ENCODE measurements around the gene SORCS2. TPM values are rescaled to one million over a fixed set of nuclear protein-coding genes. Genes with fewer than 3 reads are reported as not detected.
A peak's percentile ranks its signal among the peaks of the same experiment; 100 is the strongest.

SORCS2 gene
- total RNA-seq, 4 donors from 2014 or later = 0.48 to 1.8 (median 0.68) TPM; not detected in 1

- intact Hi-C loops (cut with DNase I; ENCODE audit: low total_unique reads) (no loop called here), in situ Hi-C loops (cut with MboI; ENCODE audit: low pct_ligation_motif_present in 1 of 4, low pct_unique_long_range_greater_than_20kb in 1 of 4, low sequenced_read_pairs in 3 of 4) (no loop called here)
- TF ChIP-seq, protein P1, sequence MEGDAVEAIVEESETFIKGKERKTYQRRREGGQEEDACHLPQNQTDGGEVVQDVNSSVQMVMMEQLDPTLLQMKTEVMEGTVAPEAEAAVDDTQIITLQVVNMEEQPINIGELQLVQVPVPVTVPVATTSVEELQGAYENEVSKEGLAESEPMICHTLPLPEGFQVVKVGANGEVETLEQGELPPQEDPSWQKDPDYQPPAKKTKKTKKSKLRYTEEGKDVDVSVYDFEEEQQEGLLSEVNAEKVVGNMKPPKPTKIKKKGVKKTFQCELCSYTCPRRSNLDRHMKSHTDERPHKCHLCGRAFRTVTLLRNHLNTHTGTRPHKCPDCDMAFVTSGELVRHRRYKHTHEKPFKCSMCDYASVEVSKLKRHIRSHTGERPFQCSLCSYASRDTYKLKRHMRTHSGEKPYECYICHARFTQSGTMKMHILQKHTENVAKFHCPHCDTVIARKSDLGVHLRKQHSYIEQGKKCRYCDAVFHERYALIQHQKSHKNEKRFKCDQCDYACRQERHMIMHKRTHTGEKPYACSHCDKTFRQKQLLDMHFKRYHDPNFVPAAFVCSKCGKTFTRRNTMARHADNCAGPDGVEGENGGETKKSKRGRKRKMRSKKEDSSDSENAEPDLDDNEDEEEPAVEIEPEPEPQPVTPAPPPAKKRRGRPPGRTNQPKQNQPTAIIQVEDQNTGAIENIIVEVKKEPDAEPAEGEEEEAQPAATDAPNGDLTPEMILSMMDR (IDR thresholded peaks at IDR 0.05) = no peak
- TF ChIP-seq EP300 (IDR thresholded peaks at IDR 0.05; ENCODE audit: low read depth) = no peak
- no peak for TF ChIP-seq POLR2AphosphoS5 (IDR thresholded peaks at IDR 0.05)
- TF ChIP-seq POLR2A (IDR thresholded peaks at IDR 0.05) = no peak
- Histone ChIP-seq H3K27ac (peak overlapping the region in 1 of 4 donors; percentile 45), H3K9me3 (no peaks in the 10 kb centered on the region), H3K36me3 (no peaks in the 10 kb centered on the region), H3K27me3 (no peaks in the 10 kb centered on the region), H3K4me1 (peaks cover 0 to 13% (median 0%) of the 10 kb centered on the region in 4 donors), H3K4me3 (no peak overlapping the region)
- DNase-seq = no peak
- WGBS, 2 donors (ENCODE audit: low coverage in 1 of 2) = 44% methylated on average over 17 of the region's 17 CpGs; no CpG with 5 or more reads in 1 of the 2 donors
These were observed 438.4 kb downstream of the SORCS2 start for GRCh38 chr4:7630568-7631287.

- no peak overlapping the region for H3K4me3 ChIP-seq
- TF ChIP-seq POLR2AphosphoS5 (IDR thresholded peaks at IDR 0.05) (no peak), POLR2A (IDR thresholded peaks at IDR 0.05) (no peak), EP300 (IDR thresholded peaks at IDR 0.05; ENCODE audit: low read depth) (no peak)
- TF ChIP-seq, protein P1 (IDR thresholded peaks at IDR 0.05) = no peak
- H3K27me3 ChIP-seq = no peaks in the 10 kb centered on the region
- no peaks in the 10 kb centered on the region for H3K36me3 ChIP-seq
- H3K27ac ChIP-seq = peak overlapping the region in 1 of 4 donors; percentile 18
- 43% methylated on average over 9 of the region's 10 CpGs; no CpG with 5 or more reads in 1 of the 2 donors for WGBS, 2 donors (ENCODE audit: low coverage in 1 of 2)
- DNase-seq = no peak
- H3K4me1 ChIP-seq = peaks cover 0 to 13% (median 0%) of the 10 kb centered on the region in 4 donors
- in situ Hi-C loops (cut with MboI; ENCODE audit: low pct_ligation_motif_present in 1 of 4, low pct_unique_long_range_greater_than_20kb in 1 of 4, low sequenced_read_pairs in 3 of 4) = no loop called here
- H3K9me3 ChIP-seq = no peaks in the 10 kb centered on the region
- intact Hi-C loops (cut with DNase I; ENCODE audit: low total_unique reads) = no loop called here
These were observed 439.1 kb downstream of the SORCS2 start for GRCh38 chr4:7631288-7632014.

DNA sequence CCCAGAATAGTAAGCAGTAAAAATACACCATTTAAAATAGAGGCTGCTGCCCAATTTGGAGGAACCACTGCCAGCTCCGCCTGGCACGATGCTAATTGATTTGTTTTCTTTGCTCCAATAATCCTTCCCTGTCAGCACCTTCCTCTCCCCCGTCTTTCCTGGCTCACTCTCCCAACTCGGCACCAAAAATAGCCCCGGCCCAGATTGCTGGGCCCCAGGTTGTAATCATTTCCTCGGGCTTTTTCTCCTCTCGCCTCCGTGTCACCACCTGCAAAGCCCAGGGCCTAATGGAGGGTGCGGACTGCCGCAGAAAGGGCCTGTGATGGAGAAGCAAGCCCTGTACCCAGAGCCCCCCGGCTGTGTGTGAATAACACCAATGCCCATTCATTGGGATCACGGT is 440.0 kb downstream of the SORCS2 start:
- no peaks in the 10 kb centered on the region for H3K36me3 ChIP-seq
- in situ Hi-C loops (cut with MboI; ENCODE audit: low pct_ligation_motif_present in 1 of 4, low pct_unique_long_range_greater_than_20kb in 1 of 4, low sequenced_read_pairs in 3 of 4) (no loop called here), intact Hi-C loops (cut with DNase I; ENCODE audit: low total_unique reads) (no loop called here)
- H3K27me3 ChIP-seq = no peaks in the 10 kb centered on the region
- no peaks in the 10 kb centered on the region for H3K9me3 ChIP-seq
- peaks cover 0 to 13% (median 0%) of the 10 kb centered on the region in 4 donors for H3K4me1 ChIP-seq
- no peak overlapping the region for H3K27ac ChIP-seq
- WGBS, 2 donors (ENCODE audit: low coverage in 1 of 2) = 64 to 75% methylated on average over 7 to 12 of the region's 12 CpGs
- TF ChIP-seq, protein P1 (IDR thresholded peaks at IDR 0.05) = no peak
- TF ChIP-seq POLR2AphosphoS5 (IDR thresholded peaks at IDR 0.05) = no peak
- no peak for TF ChIP-seq EP300 (IDR thresholded peaks at IDR 0.05; ENCODE audit: low read depth)
- no peak for TF ChIP-seq POLR2A (IDR thresholded peaks at IDR 0.05)
- DNase-seq = no peak
- H3K4me3 ChIP-seq = no peak overlapping the region

- no peak overlapping the region for H3K27ac ChIP-seq
- no peaks in the 10 kb centered on the region for H3K9me3 ChIP-seq
- no peak for DNase-seq
- no peaks in the 10 kb centered on the region for H3K27me3 ChIP-seq
- TF ChIP-seq, protein P1 (IDR thresholded peaks at IDR 0.05) = no peak
- TF ChIP-seq POLR2A (IDR thresholded peaks at IDR 0.05) (no peak), EP300 (IDR thresholded peaks at IDR 0.05; ENCODE audit: low read depth) (no peak), POLR2AphosphoS5 (IDR thresholded peaks at IDR 0.05) (no peak)
- in situ Hi-C loops (cut with MboI; ENCODE audit: low pct_ligation_motif_present in 1 of 4, low pct_unique_long_range_greater_than_20kb in 1 of 4, low sequenced_read_pairs in 3 of 4) (no loop called here), intact Hi-C loops (cut with DNase I; ENCODE audit: low total_unique reads) (no loop called here)
- peaks cover 0 to 13% (median 0%) of the 10 kb centered on the region in 4 donors for H3K4me1 ChIP-seq
- no peak overlapping the region for H3K4me3 ChIP-seq
- no peaks in the 10 kb centered on the region for H3K36me3 ChIP-seq
- 79 to 100% methylated on average over 1 to 5 of the region's 5 CpGs for WGBS, 2 donors (ENCODE audit: low coverage in 1 of 2)
These were observed 440.6 kb downstream of the SORCS2 start for GRCh38 chr4:7632971-7633370.
